OCI-LY1 (cell line): ENCODE measurements around the gene WDR59.
"Not testable (repeated sequence)": the region's sequence is repeated elsewhere in the genome, so short reads cannot be mapped to it uniquely, and the experiment has no call there.

ENCODE experiments used
- H2AFZ ChIP-seq: fragments of 200-600 bp; sonication (generic), shearing (Covaris generic); 2 replicates; pipeline ENCODE4 v1.6.0; 2014; ENCODE audit warnings: antibody characterized with exemption, mild to moderate bottlenecking, low read length
- H3F3A ChIP-seq: fragments of 200-600 bp; sonication (generic), shearing (Covaris generic); 2 replicates; pipeline ENCODE4 v1.6.0; 2014; ENCODE audit warnings: mild to moderate bottlenecking, antibody characterized with exemption, low read length, moderate library complexity; ENCODE audit not compliant: insufficient read depth
- H3K27ac ChIP-seq: fragments of 200-600 bp; sonication (generic); 2 replicates; pipeline ENCODE4 v1.5.1; 2014; ENCODE audit warnings: low read length, mixed run types, mild to moderate bottlenecking, low read depth; ENCODE audit not compliant: poor library complexity, severe bottlenecking
- H3K27me3 ChIP-seq: fragments of 200-600 bp; sonication (generic); 2 replicates; pipeline ENCODE4 v1.6.0; 2014; ENCODE audit warnings: antibody characterized with exemption, mild to moderate bottlenecking, low read length, moderate library complexity; ENCODE audit not compliant: insufficient read depth
- H3K36me3 ChIP-seq: fragments of 200-600 bp; sonication (generic); 2 replicates; pipeline ENCODE4 v1.6.1; 2014; ENCODE audit warnings: mild to moderate bottlenecking, antibody characterized with exemption, low read length, moderate library complexity, mixed read lengths; ENCODE audit not compliant: insufficient read depth
- H3K4me1 ChIP-seq: fragments of 200-600 bp; sonication (generic); 2 replicates; pipeline ENCODE4 v1.5.1; 2014; ENCODE audit warnings: mild to moderate bottlenecking, low read length, moderate library complexity; ENCODE audit not compliant: insufficient read depth, severe bottlenecking
- H3K4me2 ChIP-seq: fragments of 200-600 bp; sonication (generic), shearing (Covaris generic); 2 replicates; pipeline ENCODE4 v1.6.1; 2014; ENCODE audit warnings: low read length
- H3K4me3 ChIP-seq: fragments of 200-600 bp; sonication (generic); 2 replicates; pipeline ENCODE4 v1.5.1; 2014; ENCODE audit warnings: low read length, low read depth, mild to moderate bottlenecking, mixed read lengths; ENCODE audit not compliant: poor library complexity, severe bottlenecking
- H3K79me2 ChIP-seq: fragments of 200-600 bp; shearing (Covaris generic); 2 replicates; pipeline ENCODE4 v1.6.1; 2016; ENCODE audit warnings: mixed run types, low read length, mixed read lengths; ENCODE audit not compliant: insufficient read depth
- H3K9ac ChIP-seq: fragments of 200-600 bp; sonication (generic), shearing (Covaris generic); 2 replicates; pipeline ENCODE4 v1.6.1; 2014; ENCODE audit warnings: mild to moderate bottlenecking, low read length, mixed read lengths
- H3K9me2 ChIP-seq: fragments of 200-600 bp; sonication (generic), shearing (Covaris generic); 2 replicates; pipeline ENCODE4 v1.6.1; 2014; ENCODE audit warnings: low read depth, mild to moderate bottlenecking, low read length, mixed read lengths
- H3K9me3 ChIP-seq: fragments of 200-600 bp; shearing (Covaris generic); 2 replicates; pipeline ENCODE4 v1.6.1; 2014; ENCODE audit warnings: low read length, mixed read lengths
- H4K20me1 ChIP-seq: fragments of 200-600 bp; sonication (generic), shearing (Covaris generic); 2 replicates; pipeline ENCODE4 v1.6.0; 2016; ENCODE audit warnings: mild to moderate bottlenecking, low read length; ENCODE audit not compliant: insufficient read depth
- CTCF ChIP-seq: fragments of 200-600 bp; sonication (generic), shearing (Covaris generic); IDR thresholded peaks from 2 replicates; pipeline ENCODE4 v1.5.1; 2017; ENCODE audit warnings: mild to moderate bottlenecking, antibody characterized with exemption, low read length, moderate library complexity, mixed read lengths
- EZH2 ChIP-seq: fragments of 200-600 bp; sonication (generic), shearing (Covaris generic); IDR thresholded peaks from 2 replicates; pipeline ENCODE4 v1.8.0; 2017; ENCODE audit warnings: borderline replicate concordance, mixed run types, mild to moderate bottlenecking, antibody characterized with exemption, low read length, moderate library complexity, mixed read lengths

Gene WDR59

GRCh38 chr16:75028544-75029135 is 43.7 kb upstream of the WDR59 start:
- TF ChIP-seq CTCF (no peak), EZH2 (no peak)
- no peaks in the 10 kb centered on the region for H3F3A ChIP-seq
- no peaks in the 10 kb centered on the region for H4K20me1 ChIP-seq
- H3K9me2 ChIP-seq, result no peaks in the 10 kb centered on the region
- H3K4me1 ChIP-seq, result no peaks in the 10 kb centered on the region
- no peaks in the 10 kb centered on the region for H3K9me3 ChIP-seq
- no peaks in the 10 kb centered on the region for H3K79me2 ChIP-seq
- H3K9ac ChIP-seq, result no peak overlapping the region
- H3K36me3 ChIP-seq, result no peaks in the 10 kb centered on the region
- no peaks in the 10 kb centered on the region for H3K27me3 ChIP-seq
- H3K27ac ChIP-seq, result no peak overlapping the region
- no peak overlapping the region for H3K4me3 ChIP-seq
- H2AFZ ChIP-seq, result no peak overlapping the region
- no peak overlapping the region for H3K4me2 ChIP-seq

GRCh38 chr16:75027520-75028300 is 42.8 kb upstream of the WDR59 start:
- Histone ChIP-seq H3K27me3 (no peaks in the 10 kb centered on the region), H2AFZ (no peak overlapping the region), H3K4me1 (no peaks in the 10 kb centered on the region), H3K4me3 (no peak overlapping the region), H3K4me2 (no peak overlapping the region), H3K9ac (no peak overlapping the region), H3K79me2 (no peaks in the 10 kb centered on the region), H3F3A (no peaks in the 10 kb centered on the region), H4K20me1 (no peaks in the 10 kb centered on the region), H3K27ac (no peak overlapping the region), H3K36me3 (no peaks in the 10 kb centered on the region), H3K9me2 (no peaks in the 10 kb centered on the region), H3K9me3 (no peaks in the 10 kb centered on the region)
- TF ChIP-seq EZH2 (no peak), CTCF (no peak)

- no peaks in the 10 kb centered on the region for H3F3A ChIP-seq
- H3K27me3 ChIP-seq, result no peaks in the 10 kb centered on the region
- H3K27ac ChIP-seq, result no peak overlapping the region
- TF ChIP-seq CTCF (no peak), EZH2 (no peak)
- H2AFZ ChIP-seq, result no peak overlapping the region
- H3K9ac ChIP-seq, result no peak overlapping the region
- H3K4me3 ChIP-seq, result no peak overlapping the region
- H3K4me2 ChIP-seq, result no peak overlapping the region
- no peaks in the 10 kb centered on the region for H3K4me1 ChIP-seq
- no peaks in the 10 kb centered on the region for H4K20me1 ChIP-seq
- H3K79me2 ChIP-seq, result no peaks in the 10 kb centered on the region
- no peaks in the 10 kb centered on the region for H3K9me3 ChIP-seq
- H3K36me3 ChIP-seq, result no peaks in the 10 kb centered on the region
- no peaks in the 10 kb centered on the region for H3K9me2 ChIP-seq
These were observed 42.0 kb upstream of the WDR59 start for GRCh38 chr16:75026892-75027391.

- not testable (repeated sequence) for H3K27me3 ChIP-seq, H2AFZ ChIP-seq, H3K36me3 ChIP-seq, H3K9me3 ChIP-seq, H3F3A ChIP-seq, H3K27ac ChIP-seq, H3K4me1 ChIP-seq, H4K20me1 ChIP-seq, H3K9ac ChIP-seq, H3K4me2 ChIP-seq, H3K4me3 ChIP-seq, H3K9me2 ChIP-seq, H3K79me2 ChIP-seq
These were observed 41.4 kb upstream of the WDR59 start for GRCh38 chr16:75026239-75026891.
